SK-N-SH (cell line): ENCODE results near the gene PRRC2B. TPM values are rescaled to one million over a fixed set of nuclear protein-coding genes. Genes with fewer than 3 reads are reported as not detected.

Experiments used
- CTCF ChIA-PET: fragments of 300-600, 350-600 bp; formaldehyde crosslinking; extraction: SDS; loops from one replicate; lab custom pipeline; 2021; lab: Yijun Ruan, JAX
- POLR2A ChIA-PET: fragments of 350-600 bp; sonication (Branson Sonifier 250); formaldehyde crosslinking; extraction: SDS; loops from one replicate; lab custom pipeline; 2020; ENCODE audit warnings: antibody characterized with exemption, inconsistent platforms; lab: Yijun Ruan, JAX
- DNase-seq: peaks from one replicate; pipeline ENCODE4 v3.0.0; 2012
- H2AFZ ChIP-seq: fragments of 200-600 bp; sonication (generic); 2 replicates; pipeline ENCODE4 v1.8.1; 2016; ENCODE audit warnings: antibody characterized with exemption, mild to moderate bottlenecking, low read depth
- H3F3A ChIP-seq: fragments of 200-600 bp; sonication (generic); replicated peaks from 2 replicates; pipeline ENCODE3; 2016; ENCODE audit warnings: antibody characterized with exemption, mild to moderate bottlenecking; ENCODE audit not compliant: insufficient read depth
- H3K27ac ChIP-seq, 2 experiments: fragments of 200-500 bp in 1 of 2; fragments of 200-600 bp in 1 of 2; sonication (Bioruptor generic) in 1 of 2; sonication (generic), shearing (Covaris generic) in 1 of 2; 2 replicates each; pipeline versions ENCODE4 v1.5.1 to v1.6.1; 2014 to 2016; ENCODE audit warnings: low read depth in 2 of 2, inconsistent platforms in 1 of 2, low read length in 1 of 2, mild to moderate bottlenecking in 1 of 2, mixed read lengths in 1 of 2
- H3K27me3 ChIP-seq: fragments of 200-600 bp; sonication (generic), shearing (Covaris generic); 2 replicates; pipeline ENCODE4 v1.6.1; 2016; ENCODE audit warnings: mixed run types; ENCODE audit not compliant: insufficient read depth
- H3K36me3 ChIP-seq, 2 experiments: fragments of 200-500 bp in 1 of 2; fragments of 200-600 bp in 1 of 2; sonication (Bioruptor generic) in 1 of 2; sonication (generic) in 1 of 2; replicated peaks in 1 of 2; 2 replicates each; pipeline versions ENCODE3 to v1.5.1; 2014 to 2016; ENCODE audit warnings: low read length in 1 of 2, mild to moderate bottlenecking in 1 of 2; ENCODE audit not compliant: insufficient read depth in 2 of 2, control insufficient read depth in 1 of 2
- H3K4me1 ChIP-seq, 2 experiments: fragments of 200-500 bp in 1 of 2; fragments of 200-600 bp in 1 of 2; sonication (Bioruptor generic) in 1 of 2; sonication (generic), shearing (Covaris generic) in 1 of 2; 2 replicates each; pipeline versions ENCODE4 v1.5.1 to v1.6.1; 2014 to 2016; ENCODE audit warnings: low read depth in 1 of 2, low read length in 1 of 2, mixed run types in 1 of 2; ENCODE audit not compliant: insufficient read depth in 2 of 2, control insufficient read depth in 1 of 2
- H3K4me2 ChIP-seq: fragments of 200-600 bp; sonication (generic), shearing (Covaris generic); 2 replicates; pipeline ENCODE4 v1.6.1; 2017; ENCODE audit warnings: mixed run types
- H3K4me3 ChIP-seq, 2 experiments: fragments of 200-500 bp in 1 of 2; fragments of 200-600 bp in 1 of 2; sonication (Bioruptor generic) in 1 of 2; sonication (generic), shearing (Covaris generic) in 1 of 2; 2 replicates each; pipeline versions ENCODE4 v1.5.1 to v1.8.1; 2014 to 2016; ENCODE audit warnings: low read depth in 2 of 2, inconsistent platforms in 1 of 2, low read length in 1 of 2, mild to moderate bottlenecking in 1 of 2, mixed read lengths in 1 of 2, moderate library complexity in 1 of 2
- H3K79me2 ChIP-seq: fragments of 200-600 bp; sonication (generic); 2 replicates; pipeline ENCODE4 v1.8.1; 2017; ENCODE audit warnings: mild to moderate bottlenecking; ENCODE audit not compliant: insufficient read depth
- H3K9ac ChIP-seq: fragments of 200-600 bp; sonication (generic); 2 replicates; pipeline ENCODE4 v1.6.1; 2017; ENCODE audit warnings: mixed run types
- H3K9me2 ChIP-seq: fragments of 200-600 bp; sonication (generic); 2 replicates; pipeline ENCODE4 v1.6.1; 2017; ENCODE audit warnings: mixed run types
- H3K9me3 ChIP-seq: fragments of 200-600 bp; sonication (generic); 2 replicates; pipeline ENCODE4 v1.6.1; 2017; ENCODE audit warnings: mixed run types, mild to moderate bottlenecking, moderate library complexity
- H4K20me1 ChIP-seq: fragments of 200-600 bp; sonication (generic); 2 replicates; pipeline ENCODE4 v1.6.1; 2017; ENCODE audit warnings: mild to moderate bottlenecking, mixed run types; ENCODE audit not compliant: insufficient read depth
- CHD2 ChIP-seq: fragments of 150-350 bp; IDR thresholded peaks from 2 replicates; pipeline ENCODE4 v1.6.1; 2018; ENCODE audit warnings: low read length; ENCODE audit not compliant: partially characterized antibody
- CTCF ChIP-seq: fragments of 200-600 bp; sonication (generic); IDR thresholded peaks from 2 replicates; pipeline ENCODE4 v1.6.1; 2017; ENCODE audit warnings: antibody characterized with exemption, mild to moderate bottlenecking, moderate library complexity
- EP300 ChIP-seq, 2 experiments: IDR thresholded peaks; 2 replicates each; pipeline versions ENCODE4 v1.4.0 to v1.6.1; 2012; ENCODE audit warnings: borderline replicate concordance in 1 of 2, low read depth in 1 of 2, low read length in 1 of 2
- FOXJ3 ChIP-seq: sonication (generic); formaldehyde crosslinking; IDR thresholded peaks from 2 replicates; pipeline ENCODE4 v1.5.1; 2020; ENCODE audit warnings: mild to moderate bottlenecking, missing genetic modification reagents
- GABPA ChIP-seq: IDR thresholded peaks from 2 replicates; pipeline ENCODE4 v1.4.0; 2012; ENCODE audit warnings: low read depth, mild to moderate bottlenecking
- MAX ChIP-seq: IDR thresholded peaks from 2 replicates; pipeline ENCODE4 v1.4.0; 2012; ENCODE audit warnings: low read depth
- MEF2A ChIP-seq: IDR thresholded peaks from 2 replicates; pipeline ENCODE4 v1.4.0; 2012; ENCODE audit warnings: low read depth, borderline replicate concordance
- MXI1 ChIP-seq: IDR thresholded peaks from 2 replicates; pipeline ENCODE4 v1.6.1; 2012; ENCODE audit warnings: mild to moderate bottlenecking, low read depth, low read length, improper control_type of control experiment
- NFIC ChIP-seq: IDR thresholded peaks from 2 replicates; pipeline ENCODE4 v1.4.0; 2012; ENCODE audit warnings: borderline replicate concordance
- NRF1 ChIP-seq: IDR thresholded peaks from 2 replicates; pipeline ENCODE4 v1.6.1; 2012; ENCODE audit warnings: low read depth, mild to moderate bottlenecking, low read length
- PBX3 ChIP-seq: IDR thresholded peaks from 2 replicates; pipeline ENCODE4; 2012
- POLR2AphosphoS5 ChIP-seq: IDR thresholded peaks from 2 replicates; pipeline ENCODE4 v1.6.1; 2012; ENCODE audit warnings: low read depth, low read length
- RAD21 ChIP-seq: IDR thresholded peaks from 2 replicates; pipeline ENCODE4 v1.6.1; 2012; ENCODE audit warnings: mild to moderate bottlenecking, low read length
- RFX5 ChIP-seq: IDR thresholded peaks from 2 replicates; pipeline ENCODE4 v1.6.1; 2012; ENCODE audit warnings: mild to moderate bottlenecking, improper control_type of control experiment, low read length
- SIN3A ChIP-seq: IDR thresholded peaks from 2 replicates; pipeline ENCODE4 v1.6.1; 2012; ENCODE audit warnings: low read depth, mild to moderate bottlenecking, low read length, moderate library complexity, borderline replicate concordance
- TAF1 ChIP-seq: IDR thresholded peaks from 2 replicates; pipeline ENCODE4 v1.6.1; 2012; ENCODE audit warnings: low read depth, mild to moderate bottlenecking, low read length, moderate library complexity, borderline replicate concordance
- TCF12 ChIP-seq: IDR thresholded peaks from 2 replicates; pipeline ENCODE4 v1.4.0; 2012
- TEAD4 ChIP-seq: IDR thresholded peaks from 2 replicates; pipeline ENCODE4 v1.4.0; 2012; ENCODE audit warnings: mild to moderate bottlenecking, borderline replicate concordance; ENCODE audit not compliant: insufficient read depth
- ZBTB33 ChIP-seq: IDR thresholded peaks from 2 replicates; pipeline ENCODE4 v1.4.0; 2012; ENCODE audit warnings: low read depth, borderline replicate concordance
- WGBS: methylation state at CpG from one replicate; pipeline ENCODE4 v1.1.6; 2017; ENCODE audit warnings: low lambda C conversion rate; 5-methylcytosine and 5-hydroxymethylcytosine counted together
- polyA plus RNA-seq, 3 experiments: library from polyadenylated mRNA; depleted of rRNA; stranded (reverse); fragments of >200 nt; gene quantifications; 2 replicates each; pipeline ENCODE4 v1.2.3, GENCODE V29; 2012

The PRRC2B gene
- polyA plus RNA-seq, 1 of the 3 experiments (the other 2 are of a cell fraction) = 26.3 TPM

GRCh38 chr9:131521203-131521602, 127.3 kb downstream of the PRRC2B start:
- Histone ChIP-seq H3K9ac (no peak overlapping the region), H3K36me3 (peaks cover 15 to 84% of the 10 kb centered on the region in 2 experiments), H3K27ac (no peak overlapping the region), H3K79me2 (no peaks in the 10 kb centered on the region), H3K4me3 (no peak overlapping the region), H3K27me3 (no peaks in the 10 kb centered on the region)
- CTCF ChIA-PET = interaction anchor here (0.9 kb wide), 1 partner anchor 9 kb away, joined by 3 read pairs; no protein-coding TSS in a partner anchor
- DNase-seq = no peak
- TF ChIP-seq MXI1 (no peak), POLR2AphosphoS5 (no peak), RAD21 (no peak), CTCF (no peak), CHD2 (no peak), TCF12 (no peak), TEAD4 (no peak), TAF1 (no peak), SIN3A (no peak), MEF2A (no peak), MAX (no peak), ZBTB33 (no peak), NFIC (no peak), GABPA (no peak), FOXJ3 (CRISPR knock-in tag) (no peak), EP300 (IDR thresholded peaks at IDR 0.05; ENCODE audit: borderline replicate concordance in 1 of 2, low read depth in 1 of 2, low read length in 1 of 2) (no peak), NRF1 (no peak), PBX3 (no peak), RFX5 (no peak)
- TF ChIP-seq, all 33 proteins: peak for 0
- Histone ChIP-seq H3K4me1 (no peaks in the 10 kb centered on the region; a peak in 1 of 4 replicates), H3K4me2 (no peak overlapping the region), H4K20me1 (no peaks in the 10 kb centered on the region), H3F3A (no peaks in the 10 kb centered on the region), H2AFZ (no peak overlapping the region), H3K9me2 (no peaks in the 10 kb centered on the region), H3K9me3 (no peaks in the 10 kb centered on the region)
- WGBS = 92% methylated on average over 10 of the region's 10 CpGs
- POLR2A ChIA-PET = no interaction called here
